ENCODE data around the gene RIN2.

DNA sequence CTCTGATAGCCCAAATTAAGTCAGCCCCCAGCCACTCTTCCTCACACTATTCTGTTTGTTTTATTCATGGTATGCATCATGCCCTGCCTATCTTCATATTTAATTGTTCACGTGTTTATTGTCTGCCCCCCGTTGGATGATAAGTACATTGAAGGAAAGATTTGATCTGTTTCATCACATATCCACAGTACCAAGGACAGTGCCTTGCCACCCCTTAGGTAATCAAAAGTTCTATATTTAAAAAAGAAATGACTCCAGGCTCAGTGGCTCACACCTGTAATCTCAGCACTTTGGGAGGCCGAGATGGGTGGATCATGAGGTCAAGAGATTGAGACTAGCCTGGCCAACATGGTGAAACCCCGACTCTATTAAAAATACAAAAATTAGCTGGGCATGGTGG lies 10.2 kb upstream of the RIN2 start:
- TF ChIP-seq POLR2A (IDR thresholded peaks at IDR 0.05; ENCODE audit: extremely low read depth, insufficient read length) (no peak), MYC (IDR thresholded peaks at IDR 0.05; ENCODE audit: low read depth, low read length) (no peak)
- TF ChIP-seq, protein P1, sequence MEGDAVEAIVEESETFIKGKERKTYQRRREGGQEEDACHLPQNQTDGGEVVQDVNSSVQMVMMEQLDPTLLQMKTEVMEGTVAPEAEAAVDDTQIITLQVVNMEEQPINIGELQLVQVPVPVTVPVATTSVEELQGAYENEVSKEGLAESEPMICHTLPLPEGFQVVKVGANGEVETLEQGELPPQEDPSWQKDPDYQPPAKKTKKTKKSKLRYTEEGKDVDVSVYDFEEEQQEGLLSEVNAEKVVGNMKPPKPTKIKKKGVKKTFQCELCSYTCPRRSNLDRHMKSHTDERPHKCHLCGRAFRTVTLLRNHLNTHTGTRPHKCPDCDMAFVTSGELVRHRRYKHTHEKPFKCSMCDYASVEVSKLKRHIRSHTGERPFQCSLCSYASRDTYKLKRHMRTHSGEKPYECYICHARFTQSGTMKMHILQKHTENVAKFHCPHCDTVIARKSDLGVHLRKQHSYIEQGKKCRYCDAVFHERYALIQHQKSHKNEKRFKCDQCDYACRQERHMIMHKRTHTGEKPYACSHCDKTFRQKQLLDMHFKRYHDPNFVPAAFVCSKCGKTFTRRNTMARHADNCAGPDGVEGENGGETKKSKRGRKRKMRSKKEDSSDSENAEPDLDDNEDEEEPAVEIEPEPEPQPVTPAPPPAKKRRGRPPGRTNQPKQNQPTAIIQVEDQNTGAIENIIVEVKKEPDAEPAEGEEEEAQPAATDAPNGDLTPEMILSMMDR (IDR thresholded peaks at IDR 0.05; ENCODE audit: low read depth, low read length) = no peak
- TF ChIP-seq, protein P2, sequence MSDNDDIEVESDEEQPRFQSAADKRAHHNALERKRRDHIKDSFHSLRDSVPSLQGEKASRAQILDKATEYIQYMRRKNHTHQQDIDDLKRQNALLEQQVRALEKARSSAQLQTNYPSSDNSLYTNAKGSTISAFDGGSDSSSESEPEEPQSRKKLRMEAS (IDR thresholded peaks at IDR 0.05; ENCODE audit: low read depth, low read length) = no peak
